Kidney (tissue), 14 donors: ENCODE data around the gene SLC3A2. TPM values are rescaled to one million over a fixed set of nuclear protein-coding genes. Genes with fewer than 3 reads are reported as not detected.

Source experiments
- DNase-seq, 5 donors: peaks; one replicate each; pipeline ENCODE4 v3.0.0-alpha.2; 2013 to 2020
- FAIRE-seq: peaks from 2 replicates; lab custom pipeline; 2012; peaks lifted over from hg19 to GRCh38; lab: Jason Lieb, UNC
- H3K27ac ChIP-seq, 2 donors: one replicate each; pipeline ENCODE4 v1.7.0; 2013; ENCODE audit warnings: low read depth in 2 of 2, low read length in 2 of 2, inconsistent platforms in 1 of 2
- H3K27me3 ChIP-seq: one replicate; pipeline ENCODE4 v1.7.1; 2013; ENCODE audit warnings: low read length, inconsistent platforms; ENCODE audit not compliant: control insufficient read depth, insufficient read depth
- H3K36me3 ChIP-seq, 3 donors: one replicate each; pipeline versions ENCODE4 v1.7.0 to v1.7.1; 2013; ENCODE audit warnings: low read length in 3 of 3, control low read depth in 1 of 3, inconsistent platforms in 1 of 3; ENCODE audit not compliant: insufficient read depth in 3 of 3, control insufficient read depth in 2 of 3
- H3K4me1 ChIP-seq, 3 donors: one replicate each; pipeline versions ENCODE4 v1.7.0 to v1.7.1; 2013; ENCODE audit warnings: low read length in 3 of 3, inconsistent platforms in 1 of 3, low read depth in 1 of 3; ENCODE audit not compliant: control insufficient read depth in 2 of 3, insufficient read depth in 2 of 3
- H3K4me3 ChIP-seq, 3 donors: one replicate each; pipeline versions ENCODE4 v1.7.0 to v1.8.1; 2013; ENCODE audit warnings: low read length in 3 of 3, control low read depth in 1 of 3, inconsistent platforms in 1 of 3
- H3K9ac ChIP-seq, 3 donors: one replicate each; pipeline versions ENCODE4 v1.7.0 to v1.7.1; 2013; ENCODE audit warnings: low read length in 3 of 3, control low read depth in 1 of 3, inconsistent platforms in 1 of 3
- H3K9me3 ChIP-seq, 3 donors: one replicate each; pipeline versions ENCODE4 v1.7.0 to v1.7.1; 2013; ENCODE audit warnings: low read length in 3 of 3, control low read depth in 1 of 3, inconsistent platforms in 1 of 3; ENCODE audit not compliant: control insufficient read depth in 2 of 3, insufficient read depth in 1 of 3
- CTCF ChIP-seq: IDR thresholded peaks from 3 replicates; pipeline ENCODE4 v1.5.1; 2012; ENCODE audit warnings: mild to moderate bottlenecking, moderate library complexity, borderline replicate concordance; ENCODE audit not compliant: insufficient read depth; ENCODE audit errors: extremely low read depth
- intact Hi-C: fragments of 100-400 bp; cut with DNase I; formaldehyde crosslinking; loops from one replicate; pipeline ENCODE4 v1.11.1; 2022
- polyA plus RNA-seq: library from polyadenylated mRNA; stranded (reverse); fragments of 350-450 nt; fragmentation: Illumina TruSeq; extraction: RNeasy Lipid Tissue Mini Kit (QIAGEN cat#74804); gene quantifications from one replicate; pipeline ENCODE4 v1.2.3, GENCODE V29; 2014; ENCODE audit warnings: low read depth, low replicate concordance; ENCODE audit not compliant: insufficient read depth
- total RNA-seq: library from RNA; stranded (reverse); fragmentation: NEBNext Ultra II Directional; extraction: Animal tissue kit (Norgen Biotek cat#: 25700); gene quantifications from one replicate; pipeline ENCODE4 v1.2.1, GENCODE V29; 2021
- donor health status: control.
- donor health status: control.
- donor health status: control.
- donor health status: control.
- donor health status: control.
- donor health status: DM: yes; HTN: yes; CAD: no.
- donor health status: Normal renal cell carcinoma (clear cell type).

Gene SLC3A2
- total and polyA plus RNA-seq, 2 donors from 2014 or later: 203 to 299 TPM

GRCh38 chr11:62919476-62919875, 38.8 kb downstream of the SLC3A2 start:
- Histone ChIP-seq H3K27me3 (peaks cover 9% of the 10 kb centered on the region), H3K9ac (no peak overlapping the region), H3K9me3 (no peaks in the 10 kb centered on the region), H3K4me3 (no peak overlapping the region), H3K27ac (no peak overlapping the region), H3K36me3 (no peaks in the 10 kb centered on the region), H3K4me1 (peaks cover 0 to 8% (median 0%) of the 10 kb centered on the region in 3 donors)
- no peak for FAIRE-seq
- no peak for DNase-seq
- no peak for TF ChIP-seq CTCF
- intact Hi-C loops: no loop called here

- Histone ChIP-seq H3K4me1 (peaks cover 0 to 8% (median 0%) of the 10 kb centered on the region in 3 donors), H3K27me3 (peaks cover 9% of the 10 kb centered on the region), H3K9me3 (no peaks in the 10 kb centered on the region), H3K36me3 (no peaks in the 10 kb centered on the region), H3K4me3 (no peak overlapping the region), H3K27ac (no peak overlapping the region), H3K9ac (no peak overlapping the region)
- peak in 1 of 5 donors; percentile 37 for DNase-seq
- TF ChIP-seq CTCF: no peak
- no peak for FAIRE-seq
- intact Hi-C loops: no loop called here
Measured at GRCh38 chr11:62919898-62920640, 39.4 kb downstream of the SLC3A2 start.

- Histone ChIP-seq H3K27me3 (peaks cover 18% of the 10 kb centered on the region), H3K27ac (no peak within 1 kb of the TSS), H3K36me3 (no peaks in the 10 kb centered on the region), H3K4me1 (peaks cover 0 to 9% (median 0%) of the 10 kb centered on the region in 3 donors), H3K9me3 (no peaks in the 10 kb centered on the region), H3K4me3 (no peak within 1 kb of the TSS), H3K9ac (no peak within 1 kb of the TSS)
- FAIRE-seq: no peak
- intact Hi-C loops: no loop called here
- DNase-seq: peak in 1 of 5 donors; percentile 56
- TF ChIP-seq CTCF: no peak
Measured at GRCh38 chr11:62921201-62921572, 40.5 kb downstream of the SLC3A2 start, which contains the start of gene CHRM1. TSS of gene CHRM1 (minus strand) at chr11:62921363. CDS start at chr11:62911100, 10,263 bp downstream.
